Chondrocyte (in vitro differentiated cells): ENCODE data around the gene RNF208. TPM values are rescaled to one million over a fixed set of nuclear protein-coding genes. Genes with fewer than 3 reads are reported as not detected.

Experiments
- DNase-seq: peaks from one replicate; pipeline ENCODE4 v3.0.0; 2021; ENCODE audit warnings: mixed read lengths, low spot score
- H3K27ac Mint-ChIP-seq: one replicate; pipeline ENCODE4 v1.8.0; 2021; ENCODE audit warnings: mild to moderate bottlenecking, moderate library complexity, mixed read lengths; ENCODE audit not compliant: unreplicated experiment
- H3K27me3 Mint-ChIP-seq: 2 replicates; pipeline ENCODE4 v1.8.0; 2021; ENCODE audit warnings: low read depth, mixed read lengths
- H3K36me3 Mint-ChIP-seq: 2 replicates; pipeline ENCODE4 v1.8.0; 2021; ENCODE audit warnings: low read depth, mixed read lengths
- H3K4me1 Mint-ChIP-seq: 2 replicates; pipeline ENCODE4 v1.8.0; 2021; ENCODE audit warnings: low read depth, mild to moderate bottlenecking, mixed read lengths
- H3K4me3 Mint-ChIP-seq: one replicate; pipeline ENCODE4 v1.8.0; 2021; ENCODE audit warnings: mild to moderate bottlenecking, moderate library complexity, mixed read lengths; ENCODE audit not compliant: unreplicated experiment
- H3K9me3 Mint-ChIP-seq: 2 replicates; pipeline ENCODE4 v1.8.0; 2021; ENCODE audit warnings: low read depth, mixed read lengths
- total RNA-seq: library from RNA; stranded (reverse); gene quantifications from 3 replicates; pipeline ENCODE4 v1.2.1, GENCODE V29; 2021
- TF ChIP-seq, protein P1 (sequence below): fragments of 200-600 bp; sonication (generic); IDR thresholded peaks from 2 replicates; pipeline ENCODE4 v1.5.0; 2021; ENCODE audit warnings: antibody characterized with exemption, mild to moderate bottlenecking, moderate library complexity

The RNF208 gene
- total RNA-seq, 1 donor from 2014 or later, result 3.3 TPM

- Mint-ChIP-seq H3K9me3 (no peaks in the 10 kb centered on the region), H3K36me3 (peaks cover 1% of the 10 kb centered on the region), H3K27me3 (no peaks in the 10 kb centered on the region), H3K4me1 (peaks cover 33% of the 10 kb centered on the region), H3K4me3 (no peak overlapping the region), H3K27ac (peak overlapping the region; percentile 32)
- no peak for DNase-seq
- TF ChIP-seq, protein P1, sequence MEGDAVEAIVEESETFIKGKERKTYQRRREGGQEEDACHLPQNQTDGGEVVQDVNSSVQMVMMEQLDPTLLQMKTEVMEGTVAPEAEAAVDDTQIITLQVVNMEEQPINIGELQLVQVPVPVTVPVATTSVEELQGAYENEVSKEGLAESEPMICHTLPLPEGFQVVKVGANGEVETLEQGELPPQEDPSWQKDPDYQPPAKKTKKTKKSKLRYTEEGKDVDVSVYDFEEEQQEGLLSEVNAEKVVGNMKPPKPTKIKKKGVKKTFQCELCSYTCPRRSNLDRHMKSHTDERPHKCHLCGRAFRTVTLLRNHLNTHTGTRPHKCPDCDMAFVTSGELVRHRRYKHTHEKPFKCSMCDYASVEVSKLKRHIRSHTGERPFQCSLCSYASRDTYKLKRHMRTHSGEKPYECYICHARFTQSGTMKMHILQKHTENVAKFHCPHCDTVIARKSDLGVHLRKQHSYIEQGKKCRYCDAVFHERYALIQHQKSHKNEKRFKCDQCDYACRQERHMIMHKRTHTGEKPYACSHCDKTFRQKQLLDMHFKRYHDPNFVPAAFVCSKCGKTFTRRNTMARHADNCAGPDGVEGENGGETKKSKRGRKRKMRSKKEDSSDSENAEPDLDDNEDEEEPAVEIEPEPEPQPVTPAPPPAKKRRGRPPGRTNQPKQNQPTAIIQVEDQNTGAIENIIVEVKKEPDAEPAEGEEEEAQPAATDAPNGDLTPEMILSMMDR, result no peak
Observed at GRCh38 chr9:137195525-137196220, 26.4 kb downstream of the RNF208 start.

DNA sequence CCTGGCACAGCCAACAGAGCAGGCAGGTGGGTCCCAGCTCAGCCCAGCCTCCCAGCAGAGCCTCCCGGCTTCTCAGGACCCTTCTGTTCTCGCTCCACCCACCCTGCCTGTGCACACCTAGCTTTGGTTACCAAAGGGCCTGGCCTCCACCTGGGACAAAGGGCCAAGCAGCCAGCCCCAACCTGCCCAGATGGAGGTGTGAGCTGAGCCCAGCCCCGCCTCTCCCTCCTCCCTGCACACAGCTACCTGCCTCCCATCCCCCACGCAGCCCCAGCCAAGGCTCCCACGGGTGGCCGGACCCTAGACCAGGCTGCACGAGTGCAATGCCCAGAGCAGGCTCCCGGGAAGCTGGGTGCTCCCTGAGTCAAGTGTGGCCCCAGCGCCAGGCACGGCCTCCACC lies 27.1 kb downstream of the RNF208 start:
- Mint-ChIP-seq H3K9me3 (no peaks in the 10 kb centered on the region), H3K27ac (no peak overlapping the region), H3K4me1 (peaks cover 37% of the 10 kb centered on the region), H3K36me3 (peaks cover 1% of the 10 kb centered on the region), H3K4me3 (no peak overlapping the region), H3K27me3 (no peaks in the 10 kb centered on the region)
- DNase-seq, result no peak
- TF ChIP-seq, protein P1, result no peak

- Mint-ChIP-seq H3K4me3 (no peak overlapping the region), H3K36me3 (peaks cover 1% of the 10 kb centered on the region), H3K27ac (no peak overlapping the region), H3K9me3 (no peaks in the 10 kb centered on the region), H3K4me1 (peaks cover 37% of the 10 kb centered on the region), H3K27me3 (no peaks in the 10 kb centered on the region)
- no peak for DNase-seq
- TF ChIP-seq, protein P1, result no peak
Observed at GRCh38 chr9:137194388-137194787, 27.7 kb downstream of the RNF208 start.

- H3K4me3 Mint-ChIP-seq, result no peak overlapping the region
- DNase-seq, result no peak
- H3K9me3 Mint-ChIP-seq, result no peaks in the 10 kb centered on the region
- H3K27ac Mint-ChIP-seq, result no peak overlapping the region
- peaks cover 37% of the 10 kb centered on the region for H3K4me1 Mint-ChIP-seq
- H3K36me3 Mint-ChIP-seq, result peaks cover 3% of the 10 kb centered on the region
- TF ChIP-seq, protein P1, result no peak
- no peaks in the 10 kb centered on the region for H3K27me3 Mint-ChIP-seq
Observed at GRCh38 chr9:137193771-137194170, 28.3 kb downstream of the RNF208 start.

- Mint-ChIP-seq H3K36me3 (peaks cover 3% of the 10 kb centered on the region), H3K4me1 (peaks cover 33% of the 10 kb centered on the region), H3K9me3 (no peaks in the 10 kb centered on the region), H3K27ac (no peak overlapping the region), H3K4me3 (no peak overlapping the region), H3K27me3 (no peaks in the 10 kb centered on the region)
- TF ChIP-seq, protein P1, result no peak
- DNase-seq, result no peak
Observed at GRCh38 chr9:137192859-137193258, 29.2 kb downstream of the RNF208 start.
